Measurements from ENCODE around the gene ZBTB7C. TPM values are rescaled to one million over a fixed set of nuclear protein-coding genes. Genes with fewer than 3 reads are reported as not detected.

Gene ZBTB7C
- total and polyA plus RNA-seq, 10 of the 15 experiments (the other 5 are each of a cell fraction or from before 2014, with no cell fraction given) = under 0.01 to 0.08 (median 0.01) TPM; not detected in 7

DNA sequence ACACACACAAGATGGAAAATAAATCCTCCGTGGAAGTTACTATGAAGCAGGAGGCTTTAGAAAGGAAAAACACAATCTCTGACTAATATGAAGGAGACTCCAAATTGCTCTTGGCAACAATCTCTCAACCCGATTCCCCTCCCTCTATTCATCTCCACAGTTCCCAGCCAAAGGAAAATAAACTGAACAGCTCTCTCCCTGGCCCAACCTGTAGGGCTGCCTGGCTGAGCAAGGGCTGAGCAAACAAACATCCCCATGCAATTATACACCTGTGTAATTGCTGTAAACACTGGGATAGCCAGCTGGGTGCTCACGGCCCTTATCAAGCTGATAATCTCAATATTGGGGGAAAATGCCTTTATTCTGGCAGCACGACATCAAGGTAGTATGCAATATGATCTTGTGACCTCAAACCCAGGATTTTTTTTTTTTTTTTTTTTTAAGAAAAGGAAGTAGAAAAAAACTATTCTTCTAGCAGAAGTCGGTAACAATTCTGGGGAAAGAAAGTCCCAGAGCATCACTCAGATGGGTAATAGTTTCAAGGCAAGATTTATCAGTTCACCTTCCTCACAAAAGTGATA, 275.4 kb downstream of the ZBTB7C start:
- SMC1A ChIA-PET (ENCODE audit: uncharacterized antibody, unreplicated experiment) = interaction anchor here (0.7 kb wide), 1 partner anchor 32 kb away, joined by 3 read pairs; no protein-coding TSS in a partner anchor
- Histone ChIP-seq H3K79me2 (ENCODE audit: control insufficient read depth, insufficient read depth, low read length) (no peaks in the 10 kb centered on the region), H3K4me3 (no peak overlapping the region), H3K4me1 (ENCODE audit: control insufficient read depth, insufficient read depth, low read length) (no peaks in the 10 kb centered on the region), H3K4me2 (ENCODE audit: control insufficient read depth, insufficient read depth) (no peak overlapping the region), H2AFZ (ENCODE audit: control insufficient read depth, low read depth, low read length) (no peak overlapping the region), H3K9ac (ENCODE audit: control insufficient read depth, insufficient read depth, low read length) (no peak overlapping the region), H4K20me1 (ENCODE audit: control insufficient read depth, insufficient read depth) (no peaks in the 10 kb centered on the region), H3K27me3 (replicated peaks in 1 of 2; ENCODE audit: control insufficient read depth in 2 of 2, insufficient read depth in 2 of 2, low read length in 1 of 2) (peaks cover 10 to 11% of the 10 kb centered on the region in 2 experiments), H3K36me3 (ENCODE audit: control insufficient read depth in 2 of 2, insufficient read depth in 2 of 2, low read length in 1 of 2) (no peaks in the 10 kb centered on the region), H3K9me3 (replicated peaks; ENCODE audit: control insufficient read depth, insufficient read depth, low read length) (no peaks in the 10 kb centered on the region), H3K27ac (ENCODE audit: control insufficient read depth, insufficient read depth) (no peak overlapping the region)
- ATAC-seq (no peak), FAIRE-seq (no peak), DNase-seq (ENCODE audit: low read depth, low spot score) (no peak)
- CTCF ChIA-PET = no interaction called here
- RAD21 ChIA-PET (ENCODE audit: unreplicated experiment) = no interaction called here
- WGBS (ENCODE audit: insufficient coverage, insufficient replicate concordance, low lambda C conversion rate, missing lambda C conversion rate) = 2% methylated on average over 4 of the region's 5 CpGs
- intact Hi-C loops (cut with micrococcal nuclease; ENCODE audit: unreplicated experiment) (no loop called here), in situ Hi-C loops (cut with MboI) (no loop called here)
- POLR2A ChIA-PET = no interaction called here
- BruUV-seq (replicated peaks) = no TSS peak
- no peak for TF ChIP-seq NR2C2 (IDR thresholded peaks at IDR 0.05; ENCODE audit: borderline replicate concordance, control insufficient read depth, insufficient read length, low read depth)
- TF ChIP-seq RB1 (IDR thresholded peaks at IDR 0.05; ENCODE audit: borderline replicate concordance) = no peak
- no peak for TF ChIP-seq SP1 (IDR thresholded peaks at IDR 0.05; ENCODE audit: low read depth, low read length)
- TF ChIP-seq, protein P1, sequence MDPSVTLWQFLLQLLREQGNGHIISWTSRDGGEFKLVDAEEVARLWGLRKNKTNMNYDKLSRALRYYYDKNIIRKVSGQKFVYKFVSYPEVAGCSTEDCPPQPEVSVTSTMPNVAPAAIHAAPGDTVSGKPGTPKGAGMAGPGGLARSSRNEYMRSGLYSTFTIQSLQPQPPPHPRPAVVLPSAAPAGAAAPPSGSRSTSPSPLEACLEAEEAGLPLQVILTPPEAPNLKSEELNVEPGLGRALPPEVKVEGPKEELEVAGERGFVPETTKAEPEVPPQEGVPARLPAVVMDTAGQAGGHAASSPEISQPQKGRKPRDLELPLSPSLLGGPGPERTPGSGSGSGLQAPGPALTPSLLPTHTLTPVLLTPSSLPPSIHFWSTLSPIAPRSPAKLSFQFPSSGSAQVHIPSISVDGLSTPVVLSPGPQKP (IDR thresholded peaks at IDR 0.05; ENCODE audit: low read depth, low read length) = no peak
- no peak for TF ChIP-seq NFYB (IDR thresholded peaks at IDR 0.05; ENCODE audit: insufficient read depth, low read depth, low read length)
- TF ChIP-seq SPI1 (IDR thresholded peaks at IDR 0.05; ENCODE audit: borderline replicate concordance, insufficient read depth, low read depth, low read length) = no peak
- TF ChIP-seq SMAD1 (IDR thresholded peaks at IDR 0.05; ENCODE audit: low read depth, partially characterized antibody) = no peak
- no peak for TF ChIP-seq STAT1 (conservative IDR thresholded peaks at IDR 0.05)
- no peak for TF ChIP-seq KAT2A (conservative IDR thresholded peaks at IDR 0.05; ENCODE audit: control insufficient read depth, low read depth, low read length)
- TF ChIP-seq ZNF384 (IDR thresholded peaks at IDR 0.05; ENCODE audit: borderline replicate concordance, low read depth, low read length) = no peak
- no peak for TF ChIP-seq BMI1 (IDR thresholded peaks at IDR 0.05; ENCODE audit: borderline replicate concordance)
- TF ChIP-seq MYC (IDR thresholded peaks at IDR 0.05; ENCODE audit: insufficient read depth, insufficient read length, insufficient replicate concordance, low read length, severe bottlenecking) = no peak
- no peak for TF ChIP-seq SIX5 (IDR thresholded peaks at IDR 0.05; ENCODE audit: low read depth, low read length, severe bottlenecking)
- no peak for TF ChIP-seq MEF2A (IDR thresholded peaks at IDR 0.05; ENCODE audit: insufficient read depth, low read depth, low read length)
- no peak for TF ChIP-seq ZNF274 (IDR thresholded peaks at IDR 0.05; ENCODE audit: insufficient read depth, insufficient read length)
- TF ChIP-seq ZNF24 (IDR thresholded peaks at IDR 0.05) = no peak
- TF ChIP-seq, protein P2, sequence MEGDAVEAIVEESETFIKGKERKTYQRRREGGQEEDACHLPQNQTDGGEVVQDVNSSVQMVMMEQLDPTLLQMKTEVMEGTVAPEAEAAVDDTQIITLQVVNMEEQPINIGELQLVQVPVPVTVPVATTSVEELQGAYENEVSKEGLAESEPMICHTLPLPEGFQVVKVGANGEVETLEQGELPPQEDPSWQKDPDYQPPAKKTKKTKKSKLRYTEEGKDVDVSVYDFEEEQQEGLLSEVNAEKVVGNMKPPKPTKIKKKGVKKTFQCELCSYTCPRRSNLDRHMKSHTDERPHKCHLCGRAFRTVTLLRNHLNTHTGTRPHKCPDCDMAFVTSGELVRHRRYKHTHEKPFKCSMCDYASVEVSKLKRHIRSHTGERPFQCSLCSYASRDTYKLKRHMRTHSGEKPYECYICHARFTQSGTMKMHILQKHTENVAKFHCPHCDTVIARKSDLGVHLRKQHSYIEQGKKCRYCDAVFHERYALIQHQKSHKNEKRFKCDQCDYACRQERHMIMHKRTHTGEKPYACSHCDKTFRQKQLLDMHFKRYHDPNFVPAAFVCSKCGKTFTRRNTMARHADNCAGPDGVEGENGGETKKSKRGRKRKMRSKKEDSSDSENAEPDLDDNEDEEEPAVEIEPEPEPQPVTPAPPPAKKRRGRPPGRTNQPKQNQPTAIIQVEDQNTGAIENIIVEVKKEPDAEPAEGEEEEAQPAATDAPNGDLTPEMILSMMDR (IDR thresholded peaks at IDR 0.05 in 2 of 3, conservative IDR thresholded peaks at IDR 0.05 in 1 of 3; ENCODE audit: control insufficient read depth in 2 of 3, extremely low read depth in 1 of 3, insufficient read depth in 1 of 3, low read depth in 3 of 3, low read length in 3 of 3) = no peak
- TF ChIP-seq POLR2AphosphoS2 (IDR thresholded peaks at IDR 0.05; ENCODE audit: low read depth, low read length) = no peak

Data from GM12878 (cell line).